NCI-H146 treated with DMSO at 0.1 percent for 48 hours (cell line): Measurements from ENCODE around the gene CACNA2D4.

Source experiments
- DNase-seq: peaks from one replicate; lab custom pipeline; 2025; ENCODE audit not compliant: unreplicated experiment; lab: John Stamatoyannopoulos, UW

CACNA2D4 gene

DNA sequence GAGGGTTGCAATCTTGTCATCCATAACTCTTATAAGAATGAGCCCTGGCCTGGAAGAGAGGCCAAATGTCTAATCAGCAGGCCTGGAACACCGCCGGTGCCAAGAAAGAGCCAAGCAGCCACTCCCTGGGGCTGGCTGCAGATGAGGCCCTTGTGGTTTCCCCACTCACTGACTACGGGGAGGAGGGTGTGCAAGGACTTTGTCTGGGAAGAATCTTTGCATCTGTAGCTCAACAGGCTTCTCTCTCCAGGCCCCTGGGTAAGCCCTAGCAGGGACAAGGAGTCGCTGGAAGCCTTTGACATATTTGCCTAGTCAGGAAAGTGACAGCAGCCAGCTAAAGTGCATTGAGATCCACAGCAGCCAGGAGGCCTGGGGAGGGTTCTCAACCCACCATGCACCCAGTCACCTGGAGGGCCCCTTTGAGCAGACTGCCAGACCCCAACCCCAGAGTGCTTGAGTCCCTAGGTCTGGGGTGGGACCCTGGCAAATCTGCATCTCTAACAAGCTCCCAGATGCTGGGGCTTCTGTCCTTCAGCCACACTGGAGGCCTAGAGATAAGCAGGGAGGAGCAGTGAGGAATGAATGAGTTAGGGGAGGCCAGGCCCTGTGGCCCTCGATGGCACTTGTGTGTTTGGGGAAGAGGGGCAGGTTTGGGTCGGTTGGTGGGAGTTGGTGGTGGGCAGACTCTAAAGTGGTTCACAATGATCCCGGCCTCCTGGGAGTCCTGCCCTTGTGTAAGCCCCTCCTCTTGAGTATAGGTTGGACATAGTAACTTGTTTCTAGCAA lies 112.0 kb downstream of the CACNA2D4 start:
- no peak for DNase-seq

DNA sequence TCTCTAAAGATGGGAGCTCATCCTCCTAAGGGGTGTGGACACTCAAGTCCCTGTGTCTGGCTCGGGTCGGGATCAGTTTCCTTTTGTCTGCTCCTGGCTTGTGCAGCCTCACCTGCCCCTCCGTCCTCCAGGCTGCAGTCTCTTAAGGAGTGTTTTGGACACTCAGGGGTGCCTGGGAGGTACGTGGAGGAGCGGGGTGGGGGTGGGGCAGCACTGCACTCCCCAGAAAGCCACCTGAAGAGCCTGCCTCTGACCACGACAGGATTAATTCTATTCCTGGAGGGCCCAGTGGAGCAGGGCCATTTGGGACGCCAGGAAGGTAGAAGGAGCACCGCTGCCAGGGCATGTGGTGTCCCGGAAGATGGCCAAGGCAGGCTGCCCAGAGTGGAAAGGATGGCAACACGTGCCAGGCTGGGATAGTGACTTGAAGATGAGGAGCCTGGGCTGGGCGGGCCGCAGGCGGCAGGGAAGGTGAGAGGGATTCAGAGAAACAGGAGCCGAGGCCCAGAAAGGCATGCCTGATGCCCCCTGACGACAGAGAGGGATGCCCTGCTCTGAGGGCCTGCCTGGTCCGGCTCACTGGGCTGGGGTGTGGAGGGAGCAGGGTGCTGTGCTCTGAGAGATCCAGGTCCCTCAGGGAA lies 112.9 kb downstream of the CACNA2D4 start:
- no peak for DNase-seq

DNA sequence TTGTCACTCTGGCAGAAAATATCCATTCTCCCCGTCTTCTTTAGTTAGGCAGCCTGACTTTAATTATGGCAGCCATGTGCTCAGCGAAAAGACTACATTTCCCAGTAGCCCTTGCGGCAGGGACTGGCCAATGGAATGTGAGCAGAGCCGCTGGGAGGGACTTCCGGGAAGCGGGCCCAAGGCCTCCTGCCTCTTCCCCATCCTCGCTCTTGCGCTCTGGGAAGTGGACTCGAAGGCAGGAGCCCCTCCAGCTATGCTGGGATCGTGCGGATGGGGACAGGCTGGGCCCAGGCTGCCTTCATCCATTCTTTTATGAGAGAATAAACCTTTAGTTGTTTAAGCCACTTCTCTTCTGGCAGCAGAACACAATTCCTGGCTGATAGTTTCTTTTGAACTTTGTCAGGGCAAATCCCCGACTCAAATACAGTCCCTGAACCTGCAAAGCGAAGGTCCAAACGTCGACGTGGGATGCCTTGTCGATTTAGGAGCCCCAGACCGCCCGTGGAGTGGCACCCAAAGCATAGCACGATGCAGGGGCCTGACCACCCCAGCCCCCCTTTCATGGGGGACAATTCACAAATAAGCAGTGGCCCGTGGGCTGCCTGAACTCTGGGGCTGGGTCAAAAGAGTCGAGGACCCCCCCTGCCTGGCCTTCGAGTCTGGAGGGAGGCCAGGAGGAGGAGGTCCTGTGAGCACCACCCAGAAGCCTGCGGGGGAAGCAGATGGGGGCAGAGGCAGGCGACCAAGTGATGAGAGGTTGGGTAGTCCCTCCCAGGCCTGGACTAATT lies 113.7 kb downstream of the CACNA2D4 start:
- DNase-seq, result peak; percentile 36

DNA sequence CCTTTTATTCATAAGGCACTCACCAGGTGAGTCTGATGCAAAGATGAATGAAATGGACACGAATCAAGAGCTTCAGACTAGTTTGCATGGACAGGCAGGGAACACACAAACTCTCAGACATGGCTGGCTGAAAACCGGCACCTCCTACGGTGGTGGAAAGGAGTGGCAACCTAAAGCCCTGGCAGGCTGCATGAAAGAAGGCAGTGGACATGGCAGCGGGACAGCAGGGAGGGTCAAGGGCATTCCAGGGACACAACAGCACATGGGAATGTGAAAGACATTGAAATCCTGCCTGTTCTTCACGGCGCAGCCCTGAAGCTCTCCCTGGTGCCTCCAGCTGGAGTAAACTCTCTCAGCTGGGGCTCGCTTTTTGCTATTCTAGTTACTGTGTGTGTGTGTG lies 114.7 kb downstream of the CACNA2D4 start:
- DNase-seq, result no peak

DNA sequence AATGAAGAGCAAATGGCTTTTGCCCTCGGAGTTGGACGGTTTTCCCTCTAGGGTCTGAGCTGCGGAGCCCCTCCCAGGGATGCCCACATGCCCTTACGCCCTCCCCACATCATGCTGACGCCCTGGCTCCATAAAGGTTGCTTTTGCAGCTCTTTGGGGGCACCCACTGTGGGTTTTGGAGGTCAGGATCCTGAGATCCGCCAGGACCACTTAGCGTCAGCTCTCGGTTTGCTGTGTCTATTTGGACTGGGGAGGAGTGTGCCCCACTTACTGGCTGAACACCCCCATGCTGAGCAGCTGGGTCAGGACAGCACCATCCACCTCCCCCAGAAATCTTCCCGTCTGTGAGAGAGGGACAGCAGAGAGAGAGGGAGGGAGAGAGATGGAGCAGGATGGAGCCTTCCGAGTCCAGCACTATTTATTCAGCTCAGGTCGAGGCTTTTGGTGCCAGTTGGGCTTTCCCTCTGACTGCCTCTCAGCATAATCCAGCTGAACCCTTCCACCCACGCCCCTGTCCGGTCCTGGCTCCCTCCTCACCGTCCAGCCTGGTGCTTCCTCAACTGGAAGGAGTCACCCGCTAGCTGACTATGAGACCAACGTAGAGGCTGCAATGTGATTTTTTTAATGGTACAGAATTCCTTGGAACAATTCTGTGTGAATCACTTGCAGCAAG lies 117.0 kb downstream of the CACNA2D4 start:
- DNase-seq, result no peak

DNA sequence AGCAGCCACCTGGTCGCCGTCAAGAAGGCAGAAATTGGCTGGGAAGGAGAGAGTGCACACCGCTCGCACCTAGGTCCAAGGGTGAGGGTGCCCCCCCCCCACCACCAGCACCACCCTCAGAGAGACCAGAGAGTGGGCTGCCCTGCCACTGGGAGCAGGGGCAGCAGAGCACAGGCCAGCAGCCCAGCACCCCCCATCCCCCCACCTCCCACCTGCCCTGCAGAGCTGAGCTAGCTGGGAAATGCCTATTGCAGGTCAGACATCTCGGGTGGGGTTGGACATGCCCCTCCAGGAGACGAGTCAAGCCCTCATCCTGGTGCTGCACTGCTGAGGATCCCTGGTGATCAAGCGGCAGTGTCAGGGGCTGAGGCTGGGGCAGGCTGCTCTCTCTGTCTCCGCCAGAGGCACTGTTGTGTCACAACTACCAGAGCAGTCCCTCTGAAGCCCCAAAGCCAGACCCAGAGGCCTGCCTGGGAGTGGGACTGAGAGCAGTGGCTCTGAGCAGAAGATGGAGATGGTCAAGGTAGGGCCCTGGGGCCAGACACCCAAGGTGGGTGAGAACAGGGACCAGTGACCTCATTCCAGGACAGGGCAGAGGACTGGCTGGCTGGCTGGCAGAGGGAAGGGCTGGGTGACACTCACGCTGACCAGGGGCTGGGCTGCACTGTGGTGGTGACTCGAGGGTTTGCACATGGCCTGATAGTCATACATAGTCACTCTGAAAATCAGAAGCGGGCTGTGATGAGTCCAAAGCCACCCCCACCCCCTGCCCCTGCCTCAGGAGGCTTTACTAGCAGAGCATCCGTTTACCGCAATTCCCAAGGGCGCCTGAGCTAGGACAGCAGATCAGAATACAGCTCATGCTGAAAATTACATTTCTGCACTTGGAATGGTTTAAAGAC lies 117.8 kb downstream of the CACNA2D4 start:
- no peak for DNase-seq

DNA sequence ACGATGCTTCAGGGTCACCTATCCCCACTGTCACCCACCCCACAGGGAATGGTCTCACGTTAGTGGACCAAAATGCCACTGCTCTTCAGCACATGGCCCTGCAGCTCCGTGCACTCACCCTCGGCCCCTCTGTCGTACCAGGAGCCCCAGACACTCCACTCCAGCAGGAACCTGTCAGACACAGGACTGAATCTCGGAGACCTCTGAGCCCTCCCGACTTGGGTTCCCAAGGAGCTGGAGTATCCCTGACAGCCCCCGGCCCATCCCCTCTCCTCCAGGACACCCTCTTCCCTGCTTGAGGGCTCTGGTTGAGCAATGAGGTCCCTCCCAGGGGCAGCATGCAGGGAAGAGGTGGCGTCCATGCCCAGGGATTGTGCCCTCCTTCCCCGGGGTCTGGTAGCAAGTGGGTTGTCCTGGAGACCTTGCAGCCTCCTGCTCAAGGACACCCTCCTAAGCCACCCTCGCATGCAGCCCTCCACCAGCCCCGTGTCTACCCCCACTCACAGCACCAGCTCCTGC lies 118.5 kb downstream of the CACNA2D4 start:
- DNase-seq, result no peak

DNA sequence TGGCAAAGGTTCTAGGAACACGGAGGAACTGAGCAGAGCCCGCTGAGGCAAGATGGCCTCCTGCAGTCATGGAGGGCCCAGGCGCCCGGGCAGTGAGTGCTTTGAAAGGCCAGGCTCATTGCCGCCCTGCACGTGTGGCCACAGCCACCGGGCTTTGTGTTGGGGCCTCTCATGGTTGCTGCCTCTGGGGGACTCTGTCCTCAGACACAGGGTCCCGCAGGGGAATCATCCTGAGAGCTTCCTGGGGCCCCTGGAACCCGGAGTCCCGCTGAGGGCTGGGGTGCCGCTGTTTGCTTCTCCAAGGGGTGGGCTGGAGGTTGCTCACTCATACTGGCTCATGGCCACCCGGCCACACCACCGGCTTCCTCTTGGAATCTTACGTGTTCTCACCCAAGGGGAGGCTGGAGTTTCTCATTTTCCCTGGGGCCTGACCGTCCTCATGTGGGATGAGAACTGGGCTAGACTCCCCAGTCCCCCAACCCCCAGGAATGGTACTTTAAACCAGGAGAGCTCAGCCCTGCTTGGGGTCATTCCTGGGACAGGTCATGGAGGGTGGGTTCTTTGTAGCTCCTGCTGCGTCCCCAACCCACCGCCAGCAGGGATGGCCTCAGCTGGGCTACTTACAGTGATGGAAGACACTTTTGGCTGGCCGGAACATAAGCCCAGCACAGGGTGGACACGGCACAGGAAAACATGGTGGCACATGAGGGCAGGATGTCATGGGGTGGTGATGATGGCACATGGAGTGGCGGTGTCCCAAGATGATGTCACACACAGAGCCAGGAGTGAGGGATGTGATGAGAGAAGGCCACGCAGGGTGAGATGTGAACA lies 119.2 kb downstream of the CACNA2D4 start:
- DNase-seq, result no peak

DNA sequence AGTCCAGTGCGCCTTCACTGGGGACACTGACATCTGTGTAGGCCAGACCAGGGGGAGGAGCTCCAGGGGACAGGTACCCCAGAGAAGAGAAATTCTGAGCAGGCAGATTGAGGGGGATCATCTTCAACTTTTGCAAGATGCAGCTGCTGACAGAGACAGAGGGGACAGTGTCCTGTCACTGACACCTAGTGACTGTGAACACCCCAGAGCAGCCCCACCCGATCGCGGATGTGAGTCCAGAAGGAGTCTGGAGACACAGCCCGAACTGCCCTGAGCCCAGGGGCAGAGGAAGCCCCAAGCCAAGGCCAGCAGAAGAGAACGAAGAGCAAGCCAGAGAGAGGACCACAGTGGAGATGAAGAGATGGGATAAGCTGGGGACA lies 119.8 kb downstream of the CACNA2D4 start:
- DNase-seq, result no peak

DNA sequence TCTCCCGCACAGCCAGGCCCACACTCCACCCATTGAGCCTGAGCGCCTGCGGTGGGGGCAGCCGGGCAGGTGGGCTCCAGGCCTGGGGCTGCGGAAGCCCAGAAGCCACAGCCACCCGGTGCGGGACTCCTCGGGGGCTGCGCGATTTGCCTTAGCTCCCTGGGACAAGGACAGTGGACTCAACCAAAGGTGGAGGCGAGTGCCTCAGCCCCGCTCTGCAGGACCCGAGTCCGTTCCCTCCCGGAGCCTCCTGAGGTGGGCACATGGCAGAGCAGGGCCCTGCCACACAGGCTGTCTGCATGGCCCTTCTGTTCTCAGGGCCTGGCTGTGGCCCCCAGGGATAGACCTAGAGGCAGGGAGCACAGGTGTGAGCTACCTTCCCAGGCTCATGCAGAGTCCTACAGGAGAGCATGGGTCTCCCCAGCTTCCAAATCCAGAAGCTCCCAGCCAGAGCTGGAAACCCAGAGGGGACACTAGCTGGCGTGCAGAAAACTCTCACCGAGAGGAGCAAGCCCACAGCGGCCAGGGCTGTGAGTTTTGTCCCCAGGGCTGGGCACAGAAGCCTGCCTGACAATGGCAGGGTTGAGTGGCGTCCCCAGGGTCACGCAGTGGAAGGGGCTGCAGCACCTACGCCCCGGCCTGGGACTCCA lies 120.3 kb downstream of the CACNA2D4 start:
- no peak for DNase-seq

DNA sequence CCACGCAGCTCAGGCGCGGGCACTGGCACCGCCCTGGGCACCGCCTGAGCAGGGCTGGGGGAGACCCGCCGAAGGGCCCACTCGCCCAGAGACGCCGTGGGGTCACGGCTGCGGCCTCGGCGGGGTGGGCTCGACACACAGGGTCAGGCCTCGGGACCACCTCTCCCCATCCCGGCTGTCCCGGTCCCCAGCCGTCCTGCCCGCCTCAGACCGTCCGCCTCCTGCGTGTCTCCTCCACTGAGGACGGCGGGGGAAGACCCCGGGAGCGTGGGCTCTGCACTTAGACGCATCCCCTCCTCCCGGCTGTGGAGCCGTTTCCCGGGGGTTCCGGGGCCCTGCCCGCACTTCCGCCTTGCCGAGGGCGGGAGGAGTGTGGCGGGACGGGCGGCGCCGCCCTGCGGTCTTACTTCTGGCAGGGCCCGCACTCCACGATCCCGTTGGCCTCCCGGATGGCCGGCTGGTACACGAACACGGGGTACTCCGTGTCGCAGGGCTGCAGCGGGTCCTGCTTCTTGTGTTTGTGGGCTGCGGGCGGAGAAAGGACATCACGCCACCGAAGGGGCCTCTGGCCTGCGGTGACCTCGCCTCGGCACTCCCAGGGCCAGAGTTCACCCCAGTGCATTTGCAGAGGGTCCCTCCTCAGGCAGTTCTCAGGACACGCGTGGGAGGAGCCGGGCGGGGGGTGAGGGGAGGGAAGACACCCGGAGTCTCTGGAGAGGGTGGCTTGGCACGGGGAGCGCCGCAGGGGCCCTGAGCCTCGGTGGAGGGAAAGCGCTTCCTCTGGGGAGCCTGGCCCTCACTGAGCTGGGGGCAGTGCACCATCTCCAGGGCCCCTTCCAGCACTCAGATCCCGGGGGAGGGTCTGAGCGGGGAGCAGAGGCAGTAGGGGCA lies 121.2 kb downstream of the CACNA2D4 start:
- no peak for DNase-seq

DNA sequence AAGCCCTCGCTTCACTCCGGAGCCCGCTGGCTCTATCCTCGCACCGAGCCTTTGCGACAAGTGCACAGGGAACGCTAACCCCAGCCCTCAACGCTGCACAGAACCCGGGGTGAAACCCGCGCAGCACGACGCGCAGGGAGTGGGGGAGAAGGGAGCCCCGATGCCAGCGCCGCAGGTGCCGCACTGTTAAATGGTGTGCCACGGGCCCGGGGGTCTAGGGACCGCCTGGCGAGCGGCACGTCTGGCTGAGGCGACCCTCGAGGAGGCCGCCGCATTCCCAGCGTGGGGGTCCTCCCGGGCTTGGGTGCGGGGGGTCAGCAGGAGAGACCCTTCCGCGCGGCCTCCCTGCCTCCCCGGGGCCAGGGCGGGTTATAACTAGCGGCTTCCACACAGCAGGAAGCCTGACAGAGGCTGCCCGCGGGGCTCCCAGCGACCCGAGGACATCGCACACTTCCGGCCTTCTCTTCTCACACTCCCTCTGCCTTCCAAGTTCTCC lies 121.9 kb downstream of the CACNA2D4 start:
- DNase-seq, result no peak

DNA sequence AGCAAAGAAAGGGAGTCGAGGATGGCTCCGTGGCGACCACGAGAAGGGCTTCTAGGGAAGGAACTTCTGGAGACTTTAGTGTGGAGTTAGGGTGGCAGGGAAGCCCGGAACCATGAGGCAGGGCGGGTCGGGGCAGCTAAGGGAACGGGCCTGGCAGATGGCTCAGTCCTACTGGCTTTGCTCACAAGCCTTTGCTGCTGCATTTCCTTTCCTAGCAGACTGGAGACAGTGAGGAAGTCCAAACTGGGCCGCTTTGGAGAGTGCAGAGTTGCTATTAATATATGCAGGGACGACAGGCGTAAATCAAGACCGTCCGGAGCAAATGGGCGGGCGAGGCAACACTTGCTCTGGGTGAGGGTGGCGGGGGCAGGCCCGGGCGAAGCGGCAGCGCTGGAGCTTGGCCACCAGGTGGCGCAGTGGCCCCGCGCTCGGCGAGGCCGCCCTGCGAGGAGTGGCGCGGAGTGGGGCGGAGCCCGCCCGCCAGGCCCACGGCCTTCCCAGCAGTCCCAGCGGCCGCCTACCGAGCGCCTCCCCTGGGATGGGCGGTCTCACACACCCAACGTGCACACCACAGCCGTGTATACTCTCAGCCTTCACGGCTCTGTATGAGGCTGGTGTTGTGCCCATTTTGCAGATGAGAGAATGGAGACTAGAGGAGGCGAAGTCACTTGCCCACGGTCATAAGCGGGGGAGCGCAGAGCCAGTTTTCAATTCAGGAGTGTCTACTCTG lies 122.5 kb downstream of the CACNA2D4 start:
- peak; percentile 61 for DNase-seq

DNA sequence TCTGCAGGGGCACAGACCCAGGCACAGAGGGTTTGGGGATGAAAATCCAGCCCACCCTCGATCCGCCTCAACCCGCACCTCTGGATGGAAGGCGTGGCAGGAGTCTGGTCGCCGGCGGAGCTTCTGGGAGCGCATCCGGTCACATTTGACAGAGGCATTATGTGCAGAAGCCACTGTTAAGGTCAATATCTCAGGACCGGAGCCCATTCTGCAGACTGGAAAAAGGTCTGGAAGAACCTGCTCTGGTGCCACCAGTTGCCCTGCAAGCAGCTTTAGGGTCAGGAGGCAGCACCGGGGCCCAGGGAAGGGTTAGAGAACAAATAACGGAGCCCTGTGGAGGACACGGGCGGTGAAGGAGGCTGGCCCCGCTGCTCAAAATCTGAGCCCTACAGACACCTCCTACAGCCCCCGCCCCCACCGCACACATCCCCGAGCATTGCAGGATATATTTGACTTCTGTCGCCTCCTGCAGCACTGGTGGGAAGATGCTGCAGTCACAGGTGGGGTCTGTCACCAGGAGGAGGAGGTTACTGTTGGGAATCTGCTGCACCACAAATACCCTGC lies 123.1 kb downstream of the CACNA2D4 start:
- DNase-seq, result no peak

DNA sequence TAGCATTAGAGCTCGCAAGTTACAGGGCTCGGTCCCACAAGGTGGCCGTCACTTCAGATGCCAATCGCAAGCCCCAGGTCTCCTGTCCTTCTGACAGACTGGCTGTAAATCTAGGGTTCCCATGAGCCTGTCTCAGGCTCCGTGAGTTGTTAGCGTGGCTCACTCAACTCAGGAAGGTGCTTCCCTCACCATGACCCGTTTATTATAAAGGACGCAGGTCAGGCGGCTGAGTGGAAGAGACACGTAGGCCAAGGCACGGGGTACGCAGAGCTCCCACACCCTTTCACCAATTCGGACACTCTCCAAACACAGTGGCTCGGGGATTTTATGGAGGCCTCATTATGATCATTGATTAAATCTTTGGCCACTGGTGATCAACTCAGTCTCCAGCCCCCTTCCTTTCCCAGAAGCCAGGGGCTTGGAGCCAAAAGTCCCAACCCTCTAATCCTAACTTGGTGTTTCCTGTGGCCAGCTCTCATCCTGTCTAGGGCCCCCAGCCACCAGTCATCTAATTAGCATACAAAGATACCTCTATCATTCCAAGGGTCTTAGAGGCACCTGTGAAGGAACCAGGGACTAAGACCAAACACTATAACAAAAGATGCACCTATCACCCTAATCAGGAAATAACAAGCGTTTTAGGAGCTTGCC lies 123.9 kb downstream of the CACNA2D4 start:
- DNase-seq, result no peak
